HG02970 (cell line): Measurements from ENCODE around the gene CAMK4.
A peak's percentile ranks its signal among the peaks of the same experiment; 100 is the strongest.

Experiments
- ATAC-seq: cut with Tn5 transposase; IDR thresholded peaks from one replicate; pipeline ENCODE4 v1.9.1; 2021; ENCODE audit warnings: mild to moderate bottlenecking, moderate library complexity, moderate number of reproducible peaks; ENCODE audit not compliant: unreplicated experiment, low FRiP score

CAMK4 gene

DNA sequence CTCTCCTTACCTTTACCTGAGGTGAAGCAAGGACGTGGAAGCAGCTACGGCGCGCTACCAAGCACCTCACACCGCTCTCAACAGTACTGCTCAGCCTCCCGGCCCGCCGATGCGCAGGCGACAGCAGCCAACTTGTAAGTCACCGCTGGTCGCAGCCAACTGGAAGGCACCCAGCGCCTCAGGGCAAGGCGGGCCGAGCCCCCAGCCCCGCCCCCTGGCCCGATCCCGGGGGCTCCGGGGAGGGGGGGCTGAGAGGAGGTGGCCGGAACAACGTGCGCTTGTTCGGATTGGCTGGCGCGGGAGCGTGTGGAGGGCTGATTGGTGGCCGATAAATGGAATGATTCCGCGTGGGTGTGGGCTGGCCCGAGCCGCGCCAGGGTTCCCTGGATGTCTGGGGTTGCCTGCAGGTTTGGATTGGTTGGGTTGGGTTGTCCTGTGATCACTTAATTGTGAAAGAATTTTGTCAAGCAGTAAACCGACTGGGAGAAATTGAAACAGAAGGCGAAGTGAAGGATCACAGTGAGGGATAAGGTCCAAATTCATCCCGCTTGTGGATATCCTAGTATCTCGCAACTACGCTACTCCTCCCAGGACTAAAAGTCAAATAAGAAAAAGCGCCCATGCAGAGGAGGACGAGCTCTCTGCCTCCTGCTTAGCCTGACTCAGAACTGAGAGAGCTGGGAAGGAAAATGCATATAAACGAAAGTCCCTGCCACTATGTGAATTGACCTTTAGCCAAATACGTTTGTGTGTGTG lies 288.4 kb downstream of the CAMK4 start, which contains the start of gene STARD4:
Gene STARD4, minus strand, starts transcription at position 161 of the 756 bp plus-strand sequence. CDS start 5,102 bp downstream, outside the sequence.
- peak; percentile 97 for ATAC-seq

DNA sequence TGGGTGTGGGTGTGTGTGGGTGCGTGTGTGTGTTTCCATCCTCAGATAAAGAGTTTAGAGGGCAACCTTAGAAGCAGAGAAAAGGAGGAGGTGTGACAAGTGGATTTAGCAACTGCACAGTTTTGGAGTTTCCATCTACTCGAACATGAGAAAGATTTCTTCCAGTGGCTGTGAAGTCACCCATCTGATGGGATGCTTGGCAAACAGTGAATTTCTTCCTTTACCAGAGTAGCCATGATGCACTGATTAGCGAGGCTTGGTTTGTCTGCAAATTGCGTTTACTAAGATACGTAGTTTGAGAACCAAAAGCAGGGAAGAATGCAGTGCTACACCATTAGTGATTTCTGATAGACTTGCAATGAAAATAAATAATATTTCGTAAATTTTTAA lies 288.9 kb downstream of the CAMK4 start:
- no peak for ATAC-seq

DNA sequence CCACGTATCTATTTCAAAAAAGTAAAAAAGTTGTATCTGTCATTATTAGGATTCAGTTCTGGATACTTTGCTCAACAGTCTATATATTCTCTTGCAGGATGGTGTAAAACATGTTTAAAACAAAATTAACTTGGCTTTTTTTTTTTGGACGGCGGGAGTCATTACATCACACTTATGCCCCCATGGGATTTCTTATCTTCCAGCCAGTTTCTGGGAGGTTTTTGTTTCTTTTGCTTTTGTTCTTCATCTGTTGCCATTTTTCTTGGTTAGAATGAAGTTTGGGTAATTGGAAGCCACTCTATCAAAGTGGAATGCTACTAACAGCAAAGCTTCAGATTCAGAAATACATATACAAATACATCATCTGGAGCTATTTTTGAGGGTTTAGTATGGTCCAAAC lies 289.9 kb downstream of the CAMK4 start:
- no peak for ATAC-seq

DNA sequence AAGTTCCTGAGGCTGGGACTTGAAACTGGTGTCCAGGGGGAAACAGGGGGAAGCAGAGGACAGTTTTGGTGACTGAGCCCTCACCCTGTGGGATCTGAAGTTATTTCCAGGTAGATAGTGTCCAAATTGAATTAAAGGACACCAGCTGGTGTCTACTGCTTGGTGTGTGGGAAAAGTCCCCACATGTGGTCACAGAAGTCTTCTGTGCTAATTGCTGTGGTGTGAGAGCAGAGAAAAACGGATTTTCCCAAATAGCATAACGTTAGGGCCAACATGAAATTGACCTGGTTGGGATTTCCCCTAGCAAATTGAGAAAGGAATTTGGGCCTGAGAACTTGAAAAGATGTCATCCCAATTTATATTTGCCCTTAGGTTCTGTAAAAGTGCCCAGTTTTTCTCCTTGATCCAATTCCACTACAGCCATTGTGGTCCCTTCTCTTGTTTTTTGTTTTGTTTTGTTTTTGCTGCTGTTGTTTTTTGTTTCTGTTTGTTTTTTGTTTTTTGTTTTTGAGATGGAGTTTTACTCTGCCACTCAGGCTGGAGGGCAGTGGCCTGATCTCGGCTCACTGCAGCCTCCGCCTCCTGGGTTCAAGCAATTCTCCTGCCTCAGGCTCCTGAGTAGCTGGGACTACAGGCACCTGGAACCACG lies 293.8 kb downstream of the CAMK4 start:
- no peak for ATAC-seq

DNA sequence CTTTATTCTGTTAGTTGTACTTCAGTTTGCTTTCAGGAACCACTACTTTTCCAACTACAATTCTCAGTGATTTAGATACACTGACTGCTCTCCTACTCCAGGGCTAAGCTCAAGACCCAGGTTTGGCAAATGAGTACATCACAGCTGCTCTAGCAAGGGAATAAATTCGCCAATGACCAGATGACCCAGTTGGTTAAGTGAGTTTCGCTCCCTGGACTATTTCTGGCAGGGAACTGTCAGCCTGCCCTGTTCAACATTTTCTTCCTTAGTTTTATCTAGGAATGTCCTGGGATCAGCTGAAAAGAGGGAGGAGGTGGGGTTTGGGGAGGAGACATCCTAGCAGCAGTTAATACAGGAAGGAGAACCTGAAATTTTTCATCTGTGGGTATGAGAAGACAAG lies 294.6 kb downstream of the CAMK4 start:
- ATAC-seq = no peak

DNA sequence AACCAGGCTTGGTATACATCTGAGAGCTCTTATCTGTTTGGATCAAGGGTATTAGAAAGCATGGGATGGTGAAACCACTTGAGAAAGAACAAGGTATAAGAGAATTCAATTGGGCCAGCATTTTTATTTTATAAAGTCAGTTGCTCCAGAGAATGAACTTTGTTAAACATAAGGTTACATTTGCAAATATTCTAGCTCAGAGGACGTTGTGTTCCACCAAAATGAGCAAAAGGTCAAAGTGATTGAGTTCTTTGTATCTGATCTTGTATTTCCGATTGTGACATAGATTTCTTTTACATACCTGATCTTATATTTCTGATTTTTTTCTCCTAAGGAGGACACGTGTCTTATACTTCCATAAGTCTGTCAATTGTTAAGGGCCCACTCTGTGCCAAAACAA lies 296.7 kb downstream of the CAMK4 start:
- ATAC-seq = no peak

DNA sequence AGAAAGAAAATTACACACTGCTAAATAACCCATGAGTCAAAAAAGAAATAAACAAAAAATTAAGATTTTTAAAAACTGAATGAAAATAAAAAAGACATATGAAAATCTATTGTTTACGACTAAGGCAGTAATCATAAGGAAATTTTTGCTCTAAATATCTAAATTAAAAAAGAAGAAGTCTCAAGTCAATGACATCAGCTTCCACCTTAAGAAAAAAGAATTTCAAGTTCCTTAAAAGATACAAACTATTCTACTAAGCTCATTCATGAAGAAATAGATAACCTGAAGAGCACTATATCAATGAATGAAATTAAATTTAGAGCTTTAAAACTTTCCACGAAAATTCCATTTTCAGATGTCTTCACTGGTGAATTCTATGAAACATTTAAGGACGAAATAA lies 303.9 kb downstream of the CAMK4 start:
- ATAC-seq = no peak

DNA sequence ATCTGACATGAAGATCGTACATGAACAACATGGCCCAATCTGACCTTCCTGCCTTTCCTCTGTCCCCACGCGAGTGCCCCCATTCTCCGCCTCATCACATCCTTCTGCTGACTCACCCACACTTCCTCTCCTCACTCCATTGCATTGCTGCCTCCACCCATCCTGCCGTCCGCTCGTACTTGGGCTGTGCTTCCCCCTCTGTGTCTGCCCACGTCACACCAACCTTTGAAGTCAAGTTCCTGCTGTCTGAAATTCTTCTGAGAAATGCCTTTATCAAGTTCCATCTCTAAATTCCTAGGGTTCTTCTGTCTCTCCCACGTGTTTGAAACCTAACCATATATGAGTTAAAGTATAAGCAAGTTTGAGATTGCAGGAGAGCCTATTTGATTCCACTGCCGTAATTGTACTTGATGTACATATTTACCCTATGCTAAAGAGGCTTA lies 306.1 kb downstream of the CAMK4 start:
- ATAC-seq = peak; percentile 75

DNA sequence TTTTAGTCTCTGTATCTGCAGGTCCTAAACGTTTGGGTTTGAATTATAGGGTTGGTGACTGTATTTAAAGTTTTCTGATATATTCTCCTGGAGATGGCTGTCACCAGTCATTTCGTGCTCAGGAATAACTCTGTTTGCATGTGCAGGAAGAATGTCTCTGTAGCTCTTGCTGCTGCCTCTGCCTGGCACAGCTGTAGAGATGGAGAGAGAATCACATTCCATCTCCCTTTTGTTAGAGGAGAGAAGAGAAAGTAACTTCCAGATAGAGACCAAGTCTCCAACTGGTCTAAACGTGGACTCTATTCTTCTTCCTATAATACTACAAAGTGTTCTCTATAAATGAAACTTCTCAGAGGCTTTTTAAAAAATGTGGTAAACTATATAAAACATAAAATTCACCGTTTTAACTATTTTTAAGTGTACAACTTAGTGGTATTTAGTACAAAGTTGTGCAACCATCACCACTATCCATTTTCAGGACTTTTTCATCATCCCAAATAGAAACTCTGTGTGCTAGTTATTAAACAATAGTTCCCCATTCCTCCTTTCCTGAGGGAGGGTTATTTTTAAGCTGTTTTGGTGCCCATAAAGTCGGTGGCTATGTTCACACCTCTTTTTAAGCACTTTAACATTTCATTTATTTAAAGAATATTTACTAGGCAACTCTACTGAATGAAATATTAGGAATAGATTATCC lies 308.9 kb downstream of the CAMK4 start:
- ATAC-seq = no peak

DNA sequence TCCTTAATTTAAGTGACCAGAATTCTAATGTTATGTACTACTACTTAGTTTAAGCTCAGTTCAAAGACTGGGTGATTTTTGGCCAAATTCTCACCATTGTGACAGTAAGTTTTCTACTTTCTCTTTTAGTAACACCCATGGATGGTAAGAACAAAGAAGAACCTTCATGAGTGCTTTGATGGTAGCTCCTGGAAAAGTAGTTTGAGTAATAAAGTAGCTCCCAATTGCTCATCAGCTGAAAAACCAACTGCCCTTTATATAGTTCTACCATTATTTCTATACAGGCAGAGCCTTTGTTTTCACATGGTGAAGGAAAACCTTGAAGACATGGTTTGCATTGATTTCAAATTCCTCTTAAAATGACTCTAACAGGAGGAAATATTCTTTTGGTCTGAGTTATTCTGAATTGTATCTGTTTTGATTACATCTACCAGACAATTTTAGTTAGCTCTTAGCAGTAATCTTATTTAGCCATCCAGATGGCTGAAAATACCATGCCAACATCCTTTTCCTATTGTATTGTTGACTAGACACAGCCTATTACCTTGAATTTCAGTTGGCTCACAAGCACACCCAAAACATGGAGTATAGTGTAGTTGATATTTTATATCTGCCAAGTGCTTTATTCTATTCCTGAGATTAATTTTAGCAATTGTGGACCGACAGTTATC lies 311.8 kb downstream of the CAMK4 start:
- ATAC-seq = no peak

DNA sequence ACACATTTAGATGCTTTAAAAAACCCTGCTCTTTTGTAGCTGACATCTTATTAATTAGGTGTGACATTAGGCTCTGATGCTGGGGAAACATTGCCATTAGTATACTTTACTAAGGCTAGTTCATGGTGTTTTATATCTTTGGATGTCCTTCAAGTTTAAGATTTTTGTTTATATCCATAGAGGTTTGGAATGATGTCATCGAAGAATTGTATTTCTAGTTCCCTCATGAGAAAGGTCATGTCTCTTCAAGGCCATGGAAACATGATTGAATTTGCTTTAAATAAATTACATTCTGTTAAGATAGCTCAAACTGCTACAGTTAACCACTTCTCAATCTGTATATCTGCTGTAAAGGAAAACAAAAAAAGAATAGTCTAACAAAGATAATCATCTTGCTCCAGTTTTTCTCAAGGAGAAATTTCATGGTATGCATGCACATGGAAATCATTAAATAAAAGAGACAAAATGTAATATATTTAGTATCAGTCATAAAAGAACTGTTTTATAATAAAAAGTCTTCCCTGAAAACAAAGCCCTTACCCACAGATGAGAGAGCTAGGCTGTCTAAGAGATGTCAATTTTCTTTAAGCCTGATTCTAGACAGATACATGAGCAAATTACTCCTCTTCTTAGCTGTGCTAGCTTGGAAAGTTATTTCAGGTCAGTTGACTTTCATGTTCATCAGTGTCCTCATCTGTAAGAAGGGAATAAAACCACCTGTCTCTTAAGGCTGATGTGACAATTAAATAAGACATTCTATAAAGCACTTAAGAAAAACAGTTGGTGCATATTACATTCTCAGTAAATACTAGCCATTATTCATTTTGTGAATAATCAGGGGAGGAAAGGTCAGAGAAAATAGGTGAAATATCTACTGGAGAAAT lies 313.2 kb downstream of the CAMK4 start:
- no peak for ATAC-seq
